ENCODE results near the gene TTC33.

TTC33 gene

DNA sequence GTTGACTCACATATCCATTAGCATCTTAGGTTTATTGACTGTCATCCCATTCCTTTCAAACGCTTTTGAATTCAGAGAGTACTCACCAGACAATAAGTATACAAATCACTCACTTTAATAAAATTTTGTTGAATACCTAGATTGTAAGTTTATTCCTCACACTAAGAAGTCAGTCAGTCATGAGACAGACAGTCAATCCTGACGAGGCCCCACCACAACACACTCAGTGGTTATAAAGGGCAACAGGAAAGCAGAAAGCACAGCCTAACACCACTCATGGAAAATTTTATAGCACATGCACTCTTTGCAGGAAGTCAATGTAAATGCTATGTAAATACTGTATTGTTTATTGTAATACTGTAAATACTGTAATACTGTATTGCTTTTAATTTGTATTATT lies 252.3 kb downstream of the TTC33 start:
- DNase-seq = peak; percentile 35 to 44

- no peak for DNase-seq
These were observed 253.0 kb downstream of the TTC33 start for GRCh38 chr5:40502736-40503135.

DNA sequence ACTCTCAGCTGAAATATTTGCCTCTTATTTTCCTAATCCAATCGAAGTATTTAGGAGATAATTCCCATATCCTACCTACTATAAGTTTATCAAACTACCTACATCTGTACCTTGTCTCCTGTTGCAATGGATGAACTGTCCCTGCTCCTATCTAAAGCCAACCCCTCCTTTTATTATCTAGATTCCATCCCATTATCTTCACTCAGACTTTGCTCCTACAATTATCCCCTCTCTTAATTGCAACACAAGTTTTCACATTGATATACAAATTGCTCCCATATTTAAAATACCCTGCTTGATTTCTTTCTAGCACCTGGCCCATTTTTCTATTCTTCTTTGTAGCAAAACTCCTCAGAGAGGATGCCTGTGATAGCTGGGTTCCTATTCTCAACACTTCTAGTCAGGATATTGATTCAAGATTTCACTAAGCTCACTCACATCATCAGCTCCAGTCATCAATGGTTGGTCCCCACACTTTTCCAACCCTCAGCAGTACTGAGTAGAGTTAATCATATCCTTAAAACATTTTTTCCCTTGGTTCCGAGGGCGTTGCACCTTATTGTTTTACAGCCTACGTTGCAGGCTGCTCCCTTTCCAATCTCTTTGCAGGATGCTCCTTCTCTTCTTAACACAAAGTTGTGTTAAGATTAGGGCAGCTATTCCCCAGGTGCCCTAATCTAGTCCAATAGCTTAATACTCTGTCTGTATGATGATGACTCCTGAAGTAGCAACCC lies 253.9 kb downstream of the TTC33 start:
- DNase-seq = no peak

DNA sequence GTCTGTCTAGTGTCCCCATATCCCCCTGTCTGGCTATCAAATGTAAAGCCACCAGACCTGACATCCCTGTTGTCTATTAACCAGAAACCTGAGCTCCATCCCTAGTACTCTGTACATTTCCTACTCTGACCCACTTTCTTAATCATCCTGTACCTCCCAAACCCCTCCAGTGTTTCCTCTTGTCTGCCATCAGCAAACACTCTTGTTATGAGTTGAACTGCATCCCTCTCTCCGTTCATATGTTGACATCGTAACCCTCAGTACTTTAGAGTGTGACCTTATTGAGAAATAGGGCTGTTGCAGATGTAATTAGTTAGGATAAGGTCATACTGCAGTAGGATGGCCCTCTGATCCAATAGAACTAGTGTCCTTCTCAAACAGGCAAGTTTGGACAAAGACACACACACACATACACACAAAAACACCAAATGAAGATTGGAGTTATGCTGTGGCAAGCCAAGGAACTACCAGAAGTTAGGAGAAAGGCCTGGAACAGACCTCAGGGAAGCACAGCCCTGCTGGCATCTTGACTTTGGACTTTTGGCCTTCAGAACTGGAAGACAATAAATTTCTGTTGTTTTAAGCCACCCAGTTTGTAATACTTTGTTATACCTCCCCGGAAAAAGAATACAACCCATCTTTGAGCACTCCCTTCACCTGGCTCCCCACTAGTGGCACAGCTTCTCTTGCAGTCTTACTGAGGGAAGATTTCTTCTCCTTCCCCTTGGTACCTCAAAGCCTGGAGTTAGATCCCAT lies 256.1 kb downstream of the TTC33 start:
- no peak for DNase-seq

DNA sequence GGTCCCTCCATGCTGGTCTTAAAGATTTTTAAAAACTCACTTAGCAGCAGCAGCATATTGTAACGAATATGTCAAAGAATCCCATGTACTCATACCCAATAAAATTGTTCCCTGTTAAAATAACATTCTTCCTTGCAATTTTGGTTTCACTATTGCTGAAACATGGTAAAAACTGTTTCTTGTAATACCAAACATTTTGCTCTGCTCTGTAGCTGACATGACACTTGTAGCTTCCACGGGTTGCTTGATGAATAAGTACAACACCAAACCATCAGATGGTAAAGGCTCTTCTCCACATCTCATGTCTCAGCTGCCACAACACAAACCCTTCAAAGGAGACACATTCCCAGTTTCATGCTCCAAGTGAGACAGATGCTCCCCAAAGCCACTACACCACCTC lies 256.8 kb downstream of the TTC33 start:
- DNase-seq = no peak

DNA sequence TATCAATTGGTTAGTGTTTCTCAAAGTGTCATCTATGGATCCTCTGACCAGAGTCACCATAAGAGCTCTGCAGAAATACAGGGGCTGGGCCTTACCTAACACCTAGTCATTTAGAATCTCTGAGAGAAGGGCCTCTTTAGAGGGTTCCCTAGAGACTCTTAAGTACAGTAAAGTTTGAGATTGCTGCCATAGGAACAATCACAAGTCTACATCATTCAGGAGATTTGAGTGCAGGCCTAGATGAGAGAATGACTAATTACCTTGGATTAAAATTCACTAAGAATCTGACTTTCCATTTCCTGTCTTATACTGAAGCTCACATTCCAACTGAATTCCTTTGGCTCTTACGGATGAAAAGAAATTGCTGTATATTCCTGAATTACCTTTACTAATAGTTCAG lies 258.2 kb downstream of the TTC33 start:
- no peak for DNase-seq

- no peak for DNase-seq
These were observed 260.5 kb downstream of the TTC33 start for GRCh38 chr5:40495237-40495635.

DNA sequence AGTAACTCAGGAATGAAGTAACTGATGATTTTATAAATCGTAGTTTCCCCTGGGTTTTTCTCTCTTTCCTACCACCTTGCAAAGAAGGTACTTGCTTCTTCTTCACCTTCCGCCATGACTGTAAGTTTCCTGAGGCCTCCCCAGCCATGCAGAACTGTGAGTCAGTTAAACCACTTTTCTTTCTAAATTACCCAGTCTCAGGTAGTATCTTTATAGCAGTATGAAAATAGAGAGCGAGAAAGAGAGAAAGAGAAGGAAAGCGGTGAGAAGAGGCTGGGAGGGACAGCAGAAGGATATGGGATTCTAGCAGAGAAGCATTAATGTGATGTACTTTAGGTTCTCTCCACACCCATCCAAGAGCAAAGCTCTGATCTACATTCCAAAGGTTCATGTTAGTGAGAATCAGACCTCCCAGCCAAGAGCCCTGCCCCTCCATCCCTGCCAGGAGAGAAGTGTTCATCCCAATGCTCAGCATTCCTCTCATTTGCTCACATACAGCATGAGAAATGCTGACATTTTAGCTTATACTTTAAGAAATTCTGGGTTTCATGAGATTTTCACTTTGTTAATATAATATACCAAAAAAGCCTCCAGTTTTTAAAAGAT lies 261.0 kb downstream of the TTC33 start:
- no peak for DNase-seq

DNA sequence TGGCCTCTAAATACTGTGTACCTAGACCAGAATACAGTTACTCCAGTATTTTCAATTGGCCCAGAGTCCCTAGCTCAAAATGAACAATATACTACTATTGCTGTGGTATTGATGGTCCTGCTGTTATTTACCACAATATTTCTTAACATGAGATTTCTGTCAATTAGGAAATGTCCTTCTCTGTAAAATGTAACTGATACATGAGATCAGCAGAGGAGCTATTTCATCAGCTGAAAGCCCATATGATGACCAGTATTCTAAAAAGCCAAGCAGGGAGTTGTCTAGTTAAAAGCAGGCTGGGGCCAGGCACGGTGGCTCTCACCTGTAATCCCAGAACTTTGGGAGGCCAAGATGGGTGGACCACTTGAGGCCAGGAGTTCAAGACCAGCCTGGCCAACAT lies 263.7 kb downstream of the TTC33 start:
- no peak for DNase-seq

GRCh38 chr5:40491644-40492043 lies 264.1 kb downstream of the TTC33 start:
- DNase-seq = no peak

GRCh38 chr5:40490464-40491111 lies 265.2 kb downstream of the TTC33 start:
- DNase-seq = no peak

DNA sequence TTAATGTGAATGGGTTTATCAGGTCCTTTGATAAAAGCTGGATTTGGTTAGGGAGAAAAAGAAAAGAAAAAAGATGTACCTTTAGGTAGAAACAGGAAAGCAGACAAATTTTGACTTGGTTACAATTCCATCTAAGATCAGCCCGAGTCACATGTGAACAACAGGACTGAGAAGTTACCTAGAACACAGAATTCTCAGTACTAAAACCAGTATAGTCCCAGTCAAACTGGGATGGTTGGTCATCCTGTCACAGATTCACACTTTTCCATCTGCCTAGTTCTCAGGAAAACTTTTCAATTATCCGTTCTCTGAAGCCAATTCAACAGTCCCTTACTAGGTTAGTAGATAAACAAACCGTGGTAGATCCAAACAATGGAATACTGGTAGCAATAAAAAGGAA lies 266.3 kb downstream of the TTC33 start:
- DNase-seq = no peak

GRCh38 chr5:40486437-40487275 lies 269.1 kb downstream of the TTC33 start:
- DNase-seq = peak; percentile 59 to 62

DNA sequence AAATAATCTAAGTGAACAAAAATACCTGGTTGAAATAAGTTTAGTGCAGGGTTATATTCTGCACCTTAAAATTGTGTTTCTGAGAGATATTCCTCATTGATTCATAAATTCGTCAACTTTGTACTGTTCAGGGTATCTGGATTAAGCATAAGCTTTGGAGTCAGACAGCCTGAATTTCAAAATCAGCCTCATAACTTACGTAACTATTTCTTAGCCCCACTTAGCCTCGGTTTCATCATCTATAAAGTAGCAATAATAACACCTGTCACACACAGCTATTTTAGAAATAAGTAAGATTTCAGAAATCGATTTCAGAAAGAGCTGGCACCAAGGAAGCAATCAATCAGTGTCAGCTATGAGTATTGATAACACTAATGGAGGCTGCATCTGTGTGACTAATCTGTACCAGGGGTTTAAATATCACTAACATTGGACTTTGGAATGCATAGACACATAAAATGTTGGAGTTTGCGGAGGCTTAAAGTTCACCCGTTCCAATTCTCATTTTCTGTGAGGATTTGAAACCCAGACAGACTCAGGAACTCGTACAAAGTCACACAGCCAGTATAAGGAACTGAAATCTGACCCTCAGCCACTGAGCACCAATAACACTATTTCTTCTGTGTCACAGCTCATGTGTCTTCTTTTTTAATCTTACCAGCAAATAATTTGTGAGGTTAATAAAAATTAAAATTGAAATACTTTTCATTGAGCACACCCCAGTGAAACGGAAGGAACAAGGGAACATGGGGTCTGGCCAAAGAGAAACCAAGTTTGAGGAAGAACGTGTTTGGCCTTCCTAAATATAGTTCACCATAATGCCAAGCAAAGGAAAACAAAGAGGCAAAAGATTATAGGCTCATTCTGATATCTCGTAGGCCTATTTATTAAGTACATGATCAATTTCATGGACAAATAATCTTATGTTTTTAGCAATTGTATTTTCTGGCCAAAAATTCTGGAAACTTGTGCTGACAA lies 270.5 kb downstream of the TTC33 start:
- no peak for DNase-seq

DNA sequence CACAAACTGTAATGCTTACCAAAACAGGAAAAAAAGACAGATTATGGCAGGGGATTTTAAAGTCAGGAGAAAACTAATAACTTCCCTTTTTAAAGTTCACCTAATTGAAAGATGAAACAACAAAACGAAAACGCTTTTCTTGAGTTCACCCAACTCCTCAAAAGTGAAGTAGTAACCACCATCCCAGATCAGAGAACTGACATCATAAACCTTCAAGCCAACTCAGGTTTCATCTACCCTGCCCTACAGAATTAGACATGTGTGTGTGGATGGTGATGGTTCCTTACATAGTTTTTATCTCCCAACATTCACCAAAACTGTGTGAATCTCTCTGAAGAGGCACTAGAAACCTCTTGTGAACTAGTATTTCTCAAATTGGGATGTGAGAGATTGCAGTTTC lies 271.3 kb downstream of the TTC33 start:
- DNase-seq = no peak

- DNase-seq = no peak
These were observed 272.4 kb downstream of the TTC33 start for GRCh38 chr5:40483316-40483715.

GRCh38 chr5:40481241-40481640 lies 274.5 kb downstream of the TTC33 start:
- no peak for DNase-seq

DNA sequence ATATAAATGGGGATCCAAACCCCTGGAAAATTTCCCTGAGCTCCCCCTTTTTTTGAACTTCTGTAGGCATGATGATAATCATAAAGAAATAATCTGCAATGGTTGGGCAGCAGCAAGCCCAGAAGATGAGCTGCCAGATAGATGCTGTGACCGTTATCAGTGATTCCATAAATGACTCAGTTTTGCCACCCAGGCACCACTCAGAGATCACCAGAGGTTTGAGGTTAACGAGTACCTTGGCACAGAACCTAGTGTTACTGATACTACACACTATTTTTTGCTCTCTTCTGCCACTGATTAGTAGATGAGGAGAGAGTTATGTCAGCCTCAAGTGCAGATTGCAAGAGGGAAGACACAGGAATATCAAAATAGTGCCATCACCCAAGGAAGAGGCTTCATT lies 275.4 kb downstream of the TTC33 start:
- DNase-seq = peak; percentile 28 to 42

DNA sequence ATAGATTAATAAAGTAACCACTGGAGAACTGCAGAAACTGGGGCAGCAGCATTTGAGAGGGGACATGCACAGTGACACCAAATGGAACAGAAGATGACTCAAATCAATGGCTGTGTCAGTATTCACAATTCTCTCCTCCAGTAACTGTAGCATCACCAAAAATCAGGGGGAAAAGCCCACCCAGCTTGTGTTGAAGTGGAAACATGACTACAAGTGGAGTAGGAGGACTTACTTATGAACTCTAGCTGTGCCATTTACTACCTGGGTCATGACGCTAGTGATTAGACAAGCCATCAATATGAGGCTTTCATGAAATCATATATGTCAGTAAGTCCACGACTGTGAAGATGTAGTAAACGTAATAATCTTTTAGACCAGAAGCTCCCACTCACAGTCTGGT lies 275.8 kb downstream of the TTC33 start:
- no peak for DNase-seq

DNA sequence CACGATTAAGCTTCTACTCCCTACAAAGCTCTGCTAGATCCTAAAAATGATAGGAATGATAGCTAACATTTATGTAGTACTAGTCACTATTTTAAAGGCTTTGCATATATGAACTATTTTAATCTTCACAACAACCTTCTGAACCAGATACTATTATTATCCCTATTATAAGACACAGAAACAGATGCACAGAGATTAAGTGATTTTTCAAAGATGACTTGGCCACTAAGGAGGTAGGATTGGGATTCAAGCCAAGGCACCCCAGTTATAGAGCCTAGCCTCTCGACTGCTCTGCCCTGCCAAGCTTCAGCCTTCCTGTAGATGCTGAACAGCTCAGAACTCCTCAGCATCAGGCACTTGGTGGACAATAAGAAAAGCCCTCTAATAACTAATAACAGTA lies 277.0 kb downstream of the TTC33 start:
- no peak for DNase-seq

GRCh38 chr5:40477856-40478546 lies 277.8 kb downstream of the TTC33 start:
- DNase-seq = no peak

Measured in activated CD4-positive, alpha-beta T cell treated with anti-CD3 and anti-CD28 coated beads for 4 hours (primary cell).